ENCODE measurements around the gene DRD1. TPM values are rescaled to one million over a fixed set of nuclear protein-coding genes. Genes with fewer than 3 reads are reported as not detected.

The DRD1 gene
- total RNA-seq, 2 donors from 2014 or later = 0.10 TPM; not detected in 1

GRCh38 chr5:175469916-175470315, 25.9 kb upstream of the DRD1 start:
- no peak for DNase-seq
- Histone ChIP-seq H3K27ac (no peak overlapping the region), H3K36me3 (no peaks in the 10 kb centered on the region), H3K9me3 (no peaks in the 10 kb centered on the region), H3K9ac (ENCODE audit: low read depth in 2 of 2, low read length in 2 of 2) (no peak overlapping the region), H3K27me3 (no peaks in the 10 kb centered on the region), H3K4me1 (no peaks in the 10 kb centered on the region), H3K4me3 (no peak overlapping the region)
- TF ChIP-seq CTCF (IDR thresholded peaks at IDR 0.05) = no peak
- intact Hi-C loops (cut with DNase I) = no loop called here

GRCh38 chr5:175468892-175469291, 24.9 kb upstream of the DRD1 start:
- Histone ChIP-seq H3K36me3 (no peaks in the 10 kb centered on the region), H3K9ac (ENCODE audit: low read depth in 2 of 2, low read length in 2 of 2) (no peak overlapping the region), H3K4me1 (no peaks in the 10 kb centered on the region), H3K27ac (no peak overlapping the region), H3K27me3 (no peaks in the 10 kb centered on the region), H3K4me3 (no peak overlapping the region), H3K9me3 (no peaks in the 10 kb centered on the region)
- TF ChIP-seq CTCF (IDR thresholded peaks at IDR 0.05) = no peak
- intact Hi-C loops (cut with DNase I) = no loop called here
- DNase-seq = no peak

DNA sequence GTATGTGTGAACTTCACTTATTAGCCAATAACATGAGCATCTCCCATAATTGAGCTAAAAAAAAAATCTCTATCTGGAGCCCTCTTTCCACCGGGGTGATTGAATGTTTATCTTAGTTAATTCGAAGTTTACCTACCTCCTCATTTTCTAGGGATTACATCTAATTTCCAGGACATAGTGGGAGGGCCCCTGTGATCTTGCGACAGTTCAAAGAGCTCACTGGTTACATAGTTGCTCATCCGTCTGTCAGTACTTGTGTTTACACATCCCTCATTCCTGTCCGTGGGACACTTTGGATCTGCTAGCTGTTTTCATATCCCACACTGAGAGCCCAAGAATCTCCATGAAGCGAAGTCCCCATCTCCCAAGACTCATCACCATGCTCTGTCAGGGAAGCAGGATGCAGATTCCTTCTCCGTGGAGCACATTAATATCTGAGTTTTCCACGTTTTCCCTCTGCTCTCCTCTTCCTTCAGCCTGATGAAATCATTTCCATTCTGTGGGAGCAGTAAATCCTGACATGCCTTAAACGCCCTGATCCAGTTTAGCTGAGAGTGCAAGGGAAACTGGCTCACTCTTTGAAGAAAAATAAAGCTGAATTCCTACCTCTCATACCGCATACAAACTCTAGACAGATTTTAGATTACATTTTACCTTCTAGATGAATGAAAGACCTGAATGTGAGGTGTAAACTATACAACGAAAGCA, 24.2 kb upstream of the DRD1 start:
- no peaks in the 10 kb centered on the region for H3K27me3 ChIP-seq
- no peak overlapping the region for H3K9ac ChIP-seq (ENCODE audit: low read depth in 2 of 2, low read length in 2 of 2)
- H3K9me3 ChIP-seq = no peaks in the 10 kb centered on the region
- DNase-seq = no peak
- intact Hi-C loops (cut with DNase I) = no loop called here
- H3K27ac ChIP-seq = no peak overlapping the region
- H3K4me3 ChIP-seq = no peak overlapping the region
- no peaks in the 10 kb centered on the region for H3K4me1 ChIP-seq
- no peaks in the 10 kb centered on the region for H3K36me3 ChIP-seq
- TF ChIP-seq CTCF (IDR thresholded peaks at IDR 0.05) = no peak

- H3K36me3 ChIP-seq = no peaks in the 10 kb centered on the region
- no peaks in the 10 kb centered on the region for H3K4me1 ChIP-seq
- H3K4me3 ChIP-seq = no peak overlapping the region
- H3K9ac ChIP-seq (ENCODE audit: low read depth in 2 of 2, low read length in 2 of 2) = no peak overlapping the region
- H3K27me3 ChIP-seq = no peaks in the 10 kb centered on the region
- intact Hi-C loops (cut with DNase I) = no loop called here
- no peak for TF ChIP-seq CTCF (IDR thresholded peaks at IDR 0.05)
- H3K27ac ChIP-seq = no peak overlapping the region
- H3K9me3 ChIP-seq = no peaks in the 10 kb centered on the region
- DNase-seq = no peak
These were observed 22.8 kb upstream of the DRD1 start for GRCh38 chr5:175466700-175467318.

DNA sequence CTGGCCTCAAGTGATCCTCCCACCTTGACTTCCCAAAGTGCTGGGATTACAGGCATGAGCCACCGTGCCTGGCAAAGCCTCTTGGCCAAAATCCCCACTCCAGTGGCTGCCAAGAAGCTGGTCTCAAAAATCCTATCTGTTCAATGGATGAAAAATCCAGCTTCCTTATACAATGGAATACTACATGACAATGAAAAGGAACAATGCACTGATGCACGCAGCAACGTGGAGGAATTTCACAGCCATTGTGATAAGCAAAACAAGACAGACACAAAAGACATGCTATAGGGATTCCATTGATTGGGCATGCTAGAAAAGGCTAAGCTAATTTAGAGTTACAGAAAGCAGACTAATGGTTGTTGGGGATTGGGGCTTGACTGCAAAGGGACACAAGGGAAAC, 21.3 kb upstream of the DRD1 start:
- H3K9me3 ChIP-seq = no peaks in the 10 kb centered on the region
- H3K27me3 ChIP-seq = no peaks in the 10 kb centered on the region
- H3K36me3 ChIP-seq = no peaks in the 10 kb centered on the region
- no peak for DNase-seq
- intact Hi-C loops (cut with DNase I) = no loop called here
- no peak overlapping the region for H3K4me3 ChIP-seq
- no peak overlapping the region for H3K27ac ChIP-seq
- H3K4me1 ChIP-seq = no peaks in the 10 kb centered on the region
- TF ChIP-seq CTCF (IDR thresholded peaks at IDR 0.05) = no peak
- no peak overlapping the region for H3K9ac ChIP-seq (ENCODE audit: low read depth in 2 of 2, low read length in 2 of 2)
